NCI-H2107 treated with DMSO at 0.1 percent for 48 hours (cell line): ENCODE measurements around the gene HPGDS.

Experiments used
- DNase-seq: peaks from one replicate; lab custom pipeline; 2025; ENCODE audit not compliant: unreplicated experiment; lab: John Stamatoyannopoulos, UW

The HPGDS gene

DNA sequence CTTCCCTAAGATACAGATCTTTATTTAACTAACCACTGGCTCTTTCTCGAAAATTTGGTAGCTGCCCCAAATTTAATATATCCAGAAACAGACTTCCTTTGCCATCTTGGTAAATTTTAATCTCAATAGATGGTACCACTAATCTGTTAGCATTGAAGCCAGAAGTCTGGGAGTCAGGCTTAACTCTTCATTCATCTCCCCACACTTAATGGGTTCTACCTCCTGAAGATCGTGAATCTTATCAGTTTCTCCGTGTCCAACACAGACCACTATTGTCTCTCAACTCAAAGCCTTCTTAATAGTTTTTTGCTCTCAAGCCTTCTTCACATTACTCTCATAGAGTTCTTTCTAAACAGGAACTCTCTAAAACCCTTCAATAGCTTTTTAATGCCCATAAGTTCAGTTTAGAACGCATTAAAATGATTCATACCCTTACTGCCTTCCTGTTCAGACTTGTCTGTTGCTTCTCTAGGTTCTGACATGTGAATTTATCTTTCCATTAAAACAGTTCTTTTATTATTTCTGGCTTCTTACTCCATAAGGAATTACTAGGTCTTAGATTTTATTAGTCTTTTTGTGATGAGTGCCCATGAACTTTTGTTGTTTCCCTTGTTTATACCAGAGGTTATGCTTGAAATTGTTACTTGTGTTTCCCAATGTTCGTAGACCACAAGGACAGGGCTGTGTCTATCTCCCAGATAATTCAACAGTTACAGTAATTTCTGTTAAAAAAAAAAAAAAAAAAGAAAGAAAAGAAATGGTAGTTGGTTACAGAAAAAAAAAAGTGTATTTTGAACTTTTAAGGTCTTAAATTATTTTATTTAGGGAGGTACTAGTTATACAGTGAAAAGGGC, 80.2 kb downstream of the HPGDS start:
- no peak for DNase-seq

DNA sequence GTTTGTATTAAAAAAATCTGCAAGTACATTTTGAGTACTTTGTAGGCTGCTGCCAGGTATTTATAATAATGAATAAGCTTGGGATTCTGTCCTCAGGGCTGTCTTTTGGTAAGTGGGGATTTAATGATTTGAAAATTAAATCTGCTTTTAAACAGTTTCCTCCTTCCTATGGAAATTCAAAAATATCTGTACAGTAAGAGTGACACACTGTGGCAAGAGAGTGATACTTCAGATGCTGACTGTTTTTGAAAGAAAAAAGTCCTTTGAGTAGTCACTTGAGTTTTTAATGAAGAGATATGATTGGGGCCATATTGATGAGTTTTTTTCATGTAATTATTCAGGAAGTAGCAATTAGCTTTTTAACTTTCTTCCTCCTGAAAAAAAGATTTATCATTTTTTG, 85.8 kb downstream of the HPGDS start:
- no peak for DNase-seq

DNA sequence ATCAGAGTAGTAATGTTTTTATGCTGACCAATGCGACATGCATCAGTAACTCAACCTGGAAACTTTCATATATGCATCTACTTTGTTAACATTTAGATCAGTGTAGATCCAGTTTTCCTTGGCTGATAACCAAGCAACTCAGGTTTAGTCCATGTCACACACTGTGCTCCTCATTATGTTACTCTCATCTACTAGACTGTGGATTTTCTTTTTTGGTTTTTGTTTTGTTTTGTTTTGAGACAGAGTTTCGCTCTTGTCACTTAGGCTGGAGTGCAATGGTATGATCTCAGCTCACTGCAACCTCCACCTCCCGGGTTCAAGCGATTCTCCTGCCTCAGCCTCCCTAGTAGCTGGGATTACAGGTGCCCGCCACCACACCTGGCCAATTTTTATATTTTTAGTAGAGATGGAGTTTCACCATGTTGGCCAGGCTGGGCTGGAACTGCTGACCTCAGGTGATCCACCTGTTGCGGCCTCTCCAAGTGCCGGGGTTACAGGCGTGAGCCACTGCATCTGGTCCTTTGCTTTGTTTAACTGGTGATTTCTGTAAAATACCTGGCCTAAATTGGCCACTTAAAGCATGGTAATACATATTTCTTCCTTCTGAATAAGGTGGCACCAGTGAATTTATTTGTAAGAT, 86.4 kb downstream of the HPGDS start:
- no peak for DNase-seq

DNA sequence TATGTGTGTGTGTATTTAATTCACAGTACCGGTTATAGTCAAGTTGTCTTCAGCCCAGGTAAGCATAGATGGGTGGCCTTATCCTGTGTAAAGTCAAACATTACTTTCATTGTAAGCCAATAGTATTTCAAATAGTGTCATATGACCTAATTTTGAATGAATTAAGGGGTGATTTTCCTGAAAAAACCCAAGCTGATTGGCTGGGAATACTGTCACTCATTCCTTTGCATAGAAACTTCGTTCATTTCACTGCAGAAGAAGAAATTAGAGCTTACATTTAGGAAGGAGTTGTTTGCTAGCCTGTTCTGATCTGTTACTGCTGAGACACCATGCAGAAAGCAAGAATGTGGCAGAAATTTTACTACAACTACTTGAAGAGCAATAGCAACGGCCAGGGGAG, 89.6 kb downstream of the HPGDS start:
- DNase-seq: no peak

DNA sequence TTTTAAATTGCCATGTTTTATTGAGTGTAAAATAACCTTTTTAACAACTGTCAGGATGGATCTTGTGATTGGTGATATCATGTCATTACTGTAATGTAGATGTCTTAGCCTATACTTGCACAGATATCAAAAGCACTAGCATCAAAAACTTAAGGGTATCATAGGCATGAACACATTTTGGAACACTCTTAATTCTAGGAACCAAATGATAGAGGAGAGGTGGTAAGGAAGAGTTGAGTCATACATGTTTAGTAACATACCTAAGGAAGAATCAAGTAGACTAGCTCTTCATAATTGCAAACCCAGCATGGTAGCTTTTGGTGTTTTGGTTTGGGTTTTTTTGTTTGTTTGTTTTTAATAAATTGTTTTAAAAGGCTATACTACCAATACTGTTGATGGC, 91.5 kb downstream of the HPGDS start:
- DNase-seq: no peak
